GM12865 (cell line): ENCODE measurements around the gene HSF5.
A peak's percentile ranks its signal among the peaks of the same experiment; 100 is the strongest.

ENCODE experiments used
- DNase-seq: peaks from one replicate; pipeline ENCODE4 v3.0.0; 2010; ENCODE audit warnings: low read depth
- H3K4me3 ChIP-seq: 2 replicates; pipeline ENCODE4 v1.5.1; 2011; ENCODE audit warnings: mild to moderate bottlenecking, low read depth, low read length, control low read depth
- TF ChIP-seq, protein P1 (sequence below): IDR thresholded peaks from 2 replicates; pipeline ENCODE4 v1.5.1; 2011; ENCODE audit warnings: low read length, control low read depth, low read depth, inconsistent platforms; ENCODE audit not compliant: insufficient read depth; ENCODE audit errors: missing control alignments

The HSF5 gene

GRCh38 chr17:58517928-58518609 lies 29.9 kb upstream of the HSF5 start:
- TF ChIP-seq, protein P1, sequence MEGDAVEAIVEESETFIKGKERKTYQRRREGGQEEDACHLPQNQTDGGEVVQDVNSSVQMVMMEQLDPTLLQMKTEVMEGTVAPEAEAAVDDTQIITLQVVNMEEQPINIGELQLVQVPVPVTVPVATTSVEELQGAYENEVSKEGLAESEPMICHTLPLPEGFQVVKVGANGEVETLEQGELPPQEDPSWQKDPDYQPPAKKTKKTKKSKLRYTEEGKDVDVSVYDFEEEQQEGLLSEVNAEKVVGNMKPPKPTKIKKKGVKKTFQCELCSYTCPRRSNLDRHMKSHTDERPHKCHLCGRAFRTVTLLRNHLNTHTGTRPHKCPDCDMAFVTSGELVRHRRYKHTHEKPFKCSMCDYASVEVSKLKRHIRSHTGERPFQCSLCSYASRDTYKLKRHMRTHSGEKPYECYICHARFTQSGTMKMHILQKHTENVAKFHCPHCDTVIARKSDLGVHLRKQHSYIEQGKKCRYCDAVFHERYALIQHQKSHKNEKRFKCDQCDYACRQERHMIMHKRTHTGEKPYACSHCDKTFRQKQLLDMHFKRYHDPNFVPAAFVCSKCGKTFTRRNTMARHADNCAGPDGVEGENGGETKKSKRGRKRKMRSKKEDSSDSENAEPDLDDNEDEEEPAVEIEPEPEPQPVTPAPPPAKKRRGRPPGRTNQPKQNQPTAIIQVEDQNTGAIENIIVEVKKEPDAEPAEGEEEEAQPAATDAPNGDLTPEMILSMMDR = no peak
- peak overlapping the region; percentile 94 for H3K4me3 ChIP-seq

GRCh38 chr17:58517378-58517927 lies 29.2 kb upstream of the HSF5 start:
- DNase-seq = no peak
- peak overlapping the region; percentile 94 for H3K4me3 ChIP-seq
- TF ChIP-seq, protein P1 = no peak

More at GRCh38 chr17:58517928-58518609, 29.9 kb upstream of the HSF5 start:
- DNase-seq = peak; percentile 100

GRCh38 chr17:58516644-58517377 lies 28.6 kb upstream of the HSF5 start:
- TF ChIP-seq, protein P1 = no peak

DNA sequence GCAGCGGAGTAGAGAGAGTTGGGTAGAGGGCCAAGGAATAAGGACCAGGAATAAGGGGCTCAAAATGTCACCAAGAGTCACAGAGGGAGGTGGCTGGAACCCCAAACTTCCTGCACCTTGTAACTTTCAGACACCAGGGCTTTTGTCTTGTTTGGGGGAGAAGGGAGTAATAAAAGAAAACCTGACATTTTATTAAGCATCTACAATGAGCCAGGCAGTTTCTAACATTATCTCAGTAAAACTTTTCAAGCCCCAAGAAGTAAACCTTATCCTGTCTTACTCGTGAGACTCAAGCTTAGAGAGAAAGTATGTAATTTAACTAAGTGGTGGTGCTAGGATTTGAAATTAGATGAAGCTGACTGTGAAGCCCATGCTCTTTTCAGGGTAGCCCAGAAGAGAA lies 27.1 kb upstream of the HSF5 start:
- H3K4me3 ChIP-seq = no peak overlapping the region
- DNase-seq = no peak
- TF ChIP-seq, protein P1 = no peak

More at GRCh38 chr17:58516644-58517377, 28.6 kb upstream of the HSF5 start:
- H3K4me3 ChIP-seq = peak overlapping the region; percentile 94
- DNase-seq = no peak

DNA sequence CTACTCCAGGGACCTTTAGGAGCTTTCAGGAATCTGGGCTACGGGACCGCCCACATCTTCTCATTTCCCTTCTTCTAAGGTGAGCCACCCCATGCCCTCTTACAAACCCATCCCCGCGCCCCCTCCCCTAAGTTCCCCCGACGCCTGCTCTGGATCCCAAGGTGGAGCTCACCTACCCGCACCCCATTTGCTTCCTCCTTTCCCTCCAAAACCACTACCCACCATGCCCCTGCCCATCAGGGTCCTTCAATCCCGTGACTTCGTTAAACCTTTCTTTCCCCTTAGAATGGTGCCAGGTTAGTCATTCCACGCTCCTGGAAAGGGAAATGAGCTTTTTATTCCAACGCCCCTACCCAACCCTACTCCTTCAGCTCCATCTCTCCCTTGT lies 26.6 kb upstream of the HSF5 start:
- TF ChIP-seq, protein P1 = no peak
- peak overlapping the region; percentile 86 for H3K4me3 ChIP-seq
- no peak for DNase-seq

DNA sequence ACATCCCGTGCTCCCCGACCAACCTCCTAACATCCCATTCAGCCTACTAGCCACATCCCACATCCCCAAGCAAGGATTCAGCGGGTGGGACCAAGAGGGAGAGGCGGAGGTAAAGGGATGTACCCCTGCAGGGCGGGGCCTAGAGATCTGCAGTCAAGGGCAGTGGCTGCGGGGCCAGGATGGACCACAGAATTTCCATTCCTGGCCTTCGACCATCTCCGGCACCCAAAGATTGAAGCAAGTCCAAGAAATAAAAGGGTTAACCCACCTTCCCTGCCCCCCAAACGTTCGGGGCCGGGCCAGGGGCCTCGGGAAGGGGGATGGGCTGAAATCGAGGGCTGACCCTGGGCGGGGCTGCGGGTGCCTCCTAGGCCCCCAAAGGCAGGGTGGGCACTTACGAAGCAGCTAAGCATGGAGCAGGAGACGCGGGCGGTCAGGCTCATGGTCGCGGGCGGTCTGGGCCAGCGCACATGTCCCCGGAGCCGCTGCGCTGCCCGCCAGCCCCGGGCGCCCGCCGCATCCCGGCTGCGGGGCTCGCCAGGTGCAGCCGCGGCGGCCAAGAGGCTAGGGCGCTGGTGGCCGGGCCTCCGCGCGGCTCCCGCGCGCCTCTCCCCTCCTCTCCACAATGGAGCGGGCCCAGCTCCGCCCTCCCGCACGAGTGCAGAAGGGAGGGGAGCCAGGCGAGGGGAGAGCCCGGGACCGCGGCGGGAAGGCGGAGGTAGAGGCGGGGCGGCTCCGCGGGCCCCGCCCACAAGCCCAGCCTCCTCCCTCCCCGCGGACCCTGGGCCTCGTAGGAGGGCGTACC lies 26.0 kb upstream of the HSF5 start, which contains the start of gene MTMR4:
Gene MTMR4, minus strand, starts transcription at position 674 of the 805 bp plus-strand sequence. Its CDS starts 231 bp downstream, at position 443.
- DNase-seq = peak; percentile 83
- peak within 1 kb of the TSS; percentile 86 for H3K4me3 ChIP-seq
- TF ChIP-seq, protein P1 = no peak
